HG03060 (cell line): ENCODE results near the gene CFHR3.
"Not testable (repeated sequence)": the region's sequence is repeated elsewhere in the genome, so short reads cannot be mapped to it uniquely, and the experiment has no call there.

ENCODE experiments used
- ATAC-seq: cut with Tn5 transposase; IDR thresholded peaks from one replicate; pipeline ENCODE4 v1.9.1; 2021; ENCODE audit warnings: low read depth, moderate number of reproducible peaks; ENCODE audit not compliant: unreplicated experiment

CFHR3 gene

DNA sequence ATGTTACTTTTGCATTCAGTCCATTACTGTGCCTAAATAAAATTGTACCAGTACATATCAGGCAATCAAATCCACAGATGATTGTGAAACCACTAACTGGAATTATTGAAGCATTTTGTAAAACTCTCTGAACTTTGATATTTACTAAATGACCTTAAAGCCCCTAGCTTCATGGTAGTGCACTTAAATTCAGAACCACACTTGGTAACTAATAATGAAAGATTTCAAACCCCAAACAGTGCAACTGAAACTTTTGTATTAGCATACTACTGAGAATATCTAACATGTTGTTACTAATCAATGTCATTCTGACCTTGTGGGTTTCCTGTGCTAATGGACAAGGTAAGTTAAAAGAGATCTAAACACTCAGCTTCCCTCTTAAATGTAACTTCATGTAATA is at the start of gene CFHR3:
Gene CFHR3 (plus strand): TSS at position 238 of the 400 bp plus-strand sequence. CDS start 47 bp downstream, at position 285.
- peak; percentile 100 for ATAC-seq

GRCh38 chr1:196732526-196732925 is 42.1 kb upstream of the CFHR3 start:
- no peak for ATAC-seq

- ATAC-seq = no peak
Measured at GRCh38 chr1:196733091-196733970, 41.3 kb upstream of the CFHR3 start.

GRCh38 chr1:196734006-196734405 is 40.6 kb upstream of the CFHR3 start:
- ATAC-seq = no peak

GRCh38 chr1:196734460-196734859 is 40.2 kb upstream of the CFHR3 start:
- ATAC-seq = no peak

GRCh38 chr1:196738730-196739129 is 35.9 kb upstream of the CFHR3 start:
- ATAC-seq = no peak

GRCh38 chr1:196743244-196743643 is 31.4 kb upstream of the CFHR3 start:
- ATAC-seq = peak; percentile 97

- ATAC-seq = not testable (repeated sequence)
Measured at GRCh38 chr1:196765019-196765740, 9.5 kb upstream of the CFHR3 start.

- not testable (repeated sequence) for ATAC-seq
Measured at GRCh38 chr1:196769823-196770222, 4.8 kb upstream of the CFHR3 start.

DNA sequence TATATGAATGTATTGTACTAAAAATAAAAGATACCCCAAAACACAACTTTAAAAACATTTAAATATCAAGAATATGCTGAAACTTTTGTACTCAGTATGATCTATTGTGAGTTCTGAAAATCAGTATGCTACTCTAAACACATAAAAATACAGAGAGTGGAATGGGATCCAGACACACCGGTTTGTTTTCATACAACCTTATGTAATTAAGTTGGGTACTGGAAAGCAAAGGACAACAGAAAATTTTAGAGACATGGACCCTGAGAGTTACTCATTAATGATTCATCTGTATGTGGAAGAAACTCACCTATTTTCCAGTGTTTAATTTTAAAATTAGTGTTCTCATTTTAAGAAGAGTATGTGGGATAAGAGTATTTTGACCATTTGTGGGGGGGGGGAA is 927 bp upstream of the CFHR3 start:
- ATAC-seq = no peak

- ATAC-seq = no peak
Measured at GRCh38 chr1:196774175-196774574, 465 bp upstream of the CFHR3 start.

- ATAC-seq = no peak
Measured at GRCh38 chr1:196777603-196778002, 3.0 kb downstream of the CFHR3 start.

DNA sequence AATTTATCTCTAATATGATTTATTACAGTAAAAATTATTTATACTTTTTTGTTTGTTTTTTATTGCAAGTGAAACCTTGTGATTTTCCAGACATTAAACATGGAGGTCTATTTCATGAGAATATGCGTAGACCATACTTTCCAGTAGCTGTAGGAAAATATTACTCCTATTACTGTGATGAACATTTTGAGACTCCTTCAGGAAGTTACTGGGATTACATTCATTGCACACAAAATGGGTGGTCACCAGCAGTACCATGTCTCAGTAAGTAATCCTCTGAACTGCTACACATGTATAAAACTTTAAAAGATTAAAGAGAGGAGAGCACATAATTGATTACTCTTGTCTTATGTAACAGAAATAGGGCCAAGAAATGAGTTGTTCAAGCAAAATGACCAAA is 4.5 kb downstream of the CFHR3 start:
- ATAC-seq = no peak

GRCh38 chr1:196791252-196791651 is 16.6 kb downstream of the CFHR3 start:
- ATAC-seq = not testable (repeated sequence)

DNA sequence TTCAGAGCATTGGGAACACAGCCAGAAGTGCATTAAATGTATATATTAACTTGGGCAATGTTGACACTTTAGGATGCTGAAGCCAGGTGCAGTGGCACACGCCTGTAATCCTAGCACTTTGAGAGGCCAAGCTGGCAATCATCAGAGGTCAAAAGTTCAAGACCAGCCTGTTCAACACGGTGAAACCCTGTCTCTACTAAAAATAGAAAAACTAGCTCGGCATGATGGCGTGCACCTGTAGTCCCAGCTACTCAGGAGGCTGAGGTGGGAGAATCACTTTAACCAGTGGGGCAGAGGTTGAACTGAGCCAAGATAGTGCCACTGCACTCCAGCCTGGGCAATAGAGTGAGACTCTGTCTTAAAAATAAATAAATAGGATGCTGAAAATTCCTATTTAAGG is 19.5 kb downstream of the CFHR3 start:
- not testable (repeated sequence) for ATAC-seq

DNA sequence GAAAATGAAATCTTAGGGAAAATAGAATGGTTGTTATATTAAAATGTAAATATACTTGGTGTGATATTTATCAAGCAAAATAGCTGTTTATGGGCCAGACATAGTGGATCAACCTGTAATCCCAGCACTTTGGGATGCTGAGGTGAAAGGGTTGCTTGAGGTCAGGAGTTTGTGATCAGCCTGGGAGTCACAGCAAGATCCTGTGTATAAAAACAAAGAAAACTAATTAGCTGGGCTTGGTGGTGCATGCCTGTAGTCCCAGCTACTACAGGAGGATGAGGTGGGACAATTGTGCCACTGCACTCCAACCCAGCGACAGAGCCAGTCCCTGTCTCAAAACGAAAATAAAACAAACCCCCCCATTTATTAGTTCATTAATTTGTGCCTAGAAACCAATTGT is 23.3 kb downstream of the CFHR3 start:
- no peak for ATAC-seq

GRCh38 chr1:196801920-196802319 is 27.3 kb downstream of the CFHR3 start:
- ATAC-seq = not testable (repeated sequence)

GRCh38 chr1:196808529-196809235 is 34.0 kb downstream of the CFHR3 start:
- ATAC-seq = no peak

DNA sequence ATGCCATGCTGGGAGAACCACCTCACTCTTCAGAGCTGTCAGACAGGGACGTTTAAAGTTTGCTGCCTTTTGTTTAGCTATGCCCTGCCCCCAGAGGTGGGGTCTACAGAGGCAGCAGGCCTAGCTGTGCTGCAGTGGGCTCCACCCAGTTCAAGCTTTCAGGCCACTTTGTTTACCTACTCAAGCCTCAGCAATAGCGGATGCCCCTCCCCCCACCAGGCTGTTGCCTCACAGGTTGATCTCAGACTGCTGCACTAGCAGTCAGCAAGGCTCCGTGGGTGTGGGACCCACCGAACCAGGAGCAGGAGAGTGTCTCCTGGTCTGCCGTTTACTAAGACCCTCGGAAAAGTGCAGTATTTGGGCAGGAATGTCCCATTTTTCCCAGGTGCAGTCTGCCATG is 42.8 kb downstream of the CFHR3 start:
- not testable (repeated sequence) for ATAC-seq

GRCh38 chr1:196819531-196819930 is 44.9 kb downstream of the CFHR3 start, which contains the start of gene CFHR1:
TSS of gene CFHR1 (plus strand) at chr1:196819731. CDS start at chr1:196819845, 114 bp downstream.
- ATAC-seq = not testable (repeated sequence)

GRCh38 chr1:196827860-196828259 is 53.2 kb downstream of the CFHR3 start:
- peak; percentile 77 for ATAC-seq
